NCI-H2107 treated with DMSO at 0.1 percent for 48 hours (cell line): ENCODE measurements around the gene SUPT4H1.

ENCODE experiments used
- DNase-seq: peaks from one replicate; lab custom pipeline; 2025; ENCODE audit not compliant: unreplicated experiment; lab: John Stamatoyannopoulos, UW

The SUPT4H1 gene

DNA sequence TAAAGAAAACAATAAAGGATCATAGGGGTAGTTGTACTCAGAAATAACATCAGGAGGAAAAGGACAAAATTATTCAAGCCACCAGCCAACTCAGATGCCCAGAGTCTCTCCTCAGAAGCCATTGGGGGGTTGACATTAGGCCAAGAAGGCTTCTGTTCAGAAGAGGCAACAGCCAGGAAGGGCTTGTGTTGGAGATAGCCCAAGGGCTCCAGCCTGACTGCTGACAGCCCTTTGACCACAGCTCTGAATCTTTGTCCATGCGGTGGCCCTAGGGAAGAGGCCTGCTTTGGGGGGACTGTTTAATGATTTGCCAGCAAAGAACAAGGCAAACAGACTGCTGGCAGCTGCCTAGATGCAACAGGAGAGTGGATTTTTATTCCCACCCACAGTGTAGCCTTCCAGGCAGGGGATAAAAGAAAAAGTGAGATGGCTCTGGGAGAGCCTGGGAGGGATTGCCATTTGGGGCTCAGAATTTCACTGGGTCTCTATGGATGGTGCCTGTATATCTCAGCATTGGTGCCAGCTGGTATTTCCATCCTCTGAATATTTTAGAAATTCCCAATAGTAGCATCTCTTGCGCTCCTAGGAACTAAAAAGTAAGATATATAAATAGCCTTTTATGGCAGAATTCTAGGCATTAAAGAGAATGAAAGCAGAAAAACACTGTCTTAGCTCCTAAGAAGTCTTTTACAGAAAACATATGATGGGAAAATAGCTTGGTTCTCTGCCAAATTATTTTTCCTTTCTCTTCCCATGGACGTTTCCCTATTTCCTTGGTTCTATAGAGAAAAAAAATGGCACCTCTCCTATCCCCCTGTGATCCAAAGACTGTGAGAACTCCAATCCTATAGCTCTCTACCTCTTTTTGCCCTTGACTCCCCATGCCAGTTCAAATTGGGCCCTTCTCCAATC, 29.4 kb upstream of the SUPT4H1 start:
- no peak for DNase-seq

DNA sequence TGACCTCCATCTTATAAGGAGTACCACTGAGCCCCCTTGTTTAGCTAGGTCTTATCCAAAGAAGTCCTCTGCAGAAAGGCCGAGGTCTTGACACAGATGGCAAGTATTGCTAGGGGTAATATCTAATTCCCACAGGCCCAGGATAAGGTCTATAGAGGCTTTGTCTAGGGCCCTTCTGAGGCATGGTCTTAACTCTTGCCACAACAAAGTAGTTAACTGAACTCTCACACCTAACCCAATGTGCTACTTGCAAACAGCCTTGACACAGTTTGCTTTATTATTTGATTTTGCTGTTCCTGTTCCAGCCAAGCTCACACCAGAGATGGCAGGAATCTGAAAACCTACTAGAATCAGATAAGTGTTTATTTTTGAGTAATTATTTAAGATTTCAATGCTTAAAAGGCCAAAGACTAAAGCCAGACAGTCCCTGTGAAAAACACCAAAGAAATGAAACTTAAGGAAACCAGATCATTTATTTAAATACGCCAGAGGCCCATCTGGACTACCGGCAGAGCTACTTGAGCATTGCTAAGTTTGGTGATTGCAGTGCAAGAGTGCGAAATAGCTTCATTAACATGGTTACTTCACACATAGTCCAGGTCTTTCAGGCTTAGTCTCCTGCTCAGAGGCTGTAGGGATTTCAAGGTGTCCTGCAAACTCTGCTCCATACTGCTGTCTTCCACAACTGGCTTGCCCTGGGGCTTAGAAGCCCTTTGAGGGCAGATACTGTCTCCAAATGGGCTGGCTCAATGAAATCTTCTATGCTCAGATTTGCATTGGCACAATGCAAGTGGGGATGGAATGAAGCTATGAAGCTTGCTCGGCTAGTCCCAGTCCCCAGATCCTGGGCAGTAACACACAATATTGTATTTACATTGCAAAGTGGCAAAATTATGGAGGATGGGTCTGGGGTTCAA, 28.5 kb upstream of the SUPT4H1 start:
- no peak for DNase-seq

DNA sequence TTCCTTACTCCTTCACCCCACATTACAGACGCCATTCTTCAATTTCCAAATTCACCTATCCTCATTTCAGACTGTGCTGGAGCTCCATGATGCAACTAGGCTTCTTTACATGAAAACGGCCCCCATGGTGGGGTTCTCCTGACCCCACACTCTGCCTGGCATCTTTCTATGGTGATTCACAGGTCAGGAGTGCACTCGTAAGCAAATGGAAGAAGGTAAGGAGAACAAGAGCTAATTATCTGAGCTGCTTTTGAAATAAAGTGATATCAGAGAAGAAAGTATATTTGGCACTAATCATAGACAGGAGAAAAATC, 27.5 kb upstream of the SUPT4H1 start:
- no peak for DNase-seq

DNA sequence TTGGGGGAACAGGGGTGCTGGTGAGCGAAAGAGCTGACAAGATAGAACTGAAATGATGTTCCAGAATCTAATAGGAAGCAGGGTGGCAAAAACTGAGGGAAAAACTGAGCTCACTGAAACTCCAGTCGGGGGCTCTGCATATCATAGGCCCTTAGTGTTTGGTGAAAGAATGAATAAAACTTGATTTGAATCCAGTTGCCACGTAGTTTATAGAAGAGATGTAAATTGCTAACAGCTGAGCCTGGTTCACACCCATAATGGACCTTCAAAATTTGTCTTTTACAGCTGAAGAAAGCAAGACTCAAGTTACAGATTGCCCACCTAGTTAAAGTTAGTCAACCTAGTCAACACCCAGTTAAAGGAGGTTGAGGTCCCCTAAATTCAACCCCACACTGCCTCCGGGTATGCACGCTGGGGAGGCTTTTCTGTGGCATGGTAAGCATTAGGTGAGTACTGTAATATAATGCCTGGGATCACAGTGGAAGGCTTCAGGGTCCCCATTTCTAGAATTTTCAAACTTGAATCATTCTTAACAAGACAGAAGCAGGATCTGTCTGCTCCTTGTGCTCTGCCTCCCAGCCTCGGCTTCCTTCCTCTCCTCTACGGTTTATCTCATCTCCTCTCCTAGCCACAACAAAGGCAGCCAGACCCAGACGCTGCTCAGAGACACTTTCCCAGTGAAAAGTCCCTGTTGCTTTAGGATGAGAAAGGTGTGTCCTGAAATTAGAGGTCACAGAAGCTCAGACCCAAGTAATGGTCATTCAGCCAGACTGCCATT, 26.9 kb upstream of the SUPT4H1 start:
- DNase-seq, result no peak

DNA sequence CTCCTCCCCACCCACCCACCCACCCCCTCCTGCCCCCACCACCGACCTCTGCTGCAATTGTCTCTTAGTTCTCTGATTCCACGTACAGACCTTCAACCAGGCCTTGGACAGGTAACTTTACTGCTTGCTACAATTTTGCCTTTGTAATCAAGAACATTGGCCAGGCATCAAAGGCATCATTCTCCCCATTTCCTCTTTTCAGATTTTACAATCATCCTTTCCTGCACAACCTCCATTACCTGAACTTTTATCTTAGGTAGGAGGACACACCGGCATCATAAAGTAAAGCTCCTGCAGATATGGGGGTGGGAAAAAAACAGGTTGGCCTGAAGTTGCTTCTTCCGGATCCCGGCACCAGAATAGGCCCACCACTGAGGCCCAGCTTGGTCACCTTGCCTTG, 25.7 kb upstream of the SUPT4H1 start:
- DNase-seq, result no peak

DNA sequence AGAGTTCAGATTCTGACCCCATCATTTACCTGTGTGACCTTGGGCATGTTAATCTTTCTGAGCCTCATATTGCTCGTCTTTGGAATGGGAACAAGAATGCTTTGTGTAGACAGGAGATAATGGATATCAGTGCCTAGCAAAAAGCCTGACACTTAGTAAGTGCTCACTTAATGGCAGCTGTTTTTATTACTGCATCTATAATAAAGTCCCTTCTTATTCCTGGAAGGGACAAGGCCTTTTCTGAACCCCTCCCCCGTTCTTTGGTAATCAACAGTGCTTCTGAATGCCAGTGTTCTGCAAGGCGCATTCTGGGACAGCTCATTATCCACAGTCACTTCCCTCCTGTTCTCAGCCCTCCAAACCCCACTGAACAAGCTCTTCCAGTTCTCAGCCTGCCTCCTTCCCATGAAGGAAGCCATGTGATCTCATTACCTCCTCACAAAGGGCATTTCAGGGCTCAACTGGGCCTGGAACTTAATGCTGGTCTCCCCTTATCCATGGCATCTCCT, 25.1 kb upstream of the SUPT4H1 start:
- no peak for DNase-seq

DNA sequence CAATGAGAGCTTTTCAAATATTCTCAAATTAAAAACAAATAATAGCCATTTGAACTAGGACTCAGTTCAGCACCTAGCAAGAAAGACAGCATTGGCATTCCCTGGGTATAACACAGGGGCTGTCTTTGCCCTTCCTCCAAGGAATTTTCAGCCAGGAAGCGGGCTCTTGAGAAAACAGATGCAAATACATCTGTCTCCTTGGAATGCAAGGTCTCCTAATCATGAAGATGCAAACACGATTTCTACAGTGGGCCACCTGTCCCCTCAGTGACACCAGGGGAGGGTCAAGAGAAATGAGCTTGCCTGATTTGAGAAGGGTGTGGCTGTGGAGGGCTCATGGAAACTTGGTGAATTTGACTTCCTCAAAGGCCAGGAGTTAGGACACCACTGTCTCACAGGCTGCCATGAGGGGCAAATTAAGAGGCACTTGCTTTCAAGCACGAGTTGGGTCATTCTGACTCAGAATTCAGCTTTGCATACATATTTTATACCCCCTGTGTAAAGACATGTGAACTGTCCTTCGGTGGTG, 24.5 kb upstream of the SUPT4H1 start:
- DNase-seq, result no peak

DNA sequence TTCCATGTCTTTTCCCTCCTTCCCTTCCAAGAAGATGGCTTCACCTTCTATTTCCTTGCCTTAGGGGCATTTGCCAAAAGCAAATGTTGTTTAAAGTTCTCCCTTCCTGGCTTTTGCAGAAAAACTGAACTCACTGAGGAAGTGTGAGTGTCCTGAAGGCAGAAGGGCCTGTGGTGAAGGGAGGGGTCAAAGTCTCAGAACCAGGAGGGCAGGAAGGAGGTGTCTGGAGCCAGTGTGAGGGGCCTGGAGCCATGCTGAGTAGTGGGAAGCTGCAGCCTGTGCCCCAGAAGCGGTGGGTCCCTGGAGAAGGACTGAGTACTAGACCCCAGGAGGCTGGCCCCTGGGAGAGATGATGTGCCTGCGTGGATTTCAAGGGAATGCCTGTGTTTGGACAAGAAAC, 23.8 kb upstream of the SUPT4H1 start:
- DNase-seq, result no peak

DNA sequence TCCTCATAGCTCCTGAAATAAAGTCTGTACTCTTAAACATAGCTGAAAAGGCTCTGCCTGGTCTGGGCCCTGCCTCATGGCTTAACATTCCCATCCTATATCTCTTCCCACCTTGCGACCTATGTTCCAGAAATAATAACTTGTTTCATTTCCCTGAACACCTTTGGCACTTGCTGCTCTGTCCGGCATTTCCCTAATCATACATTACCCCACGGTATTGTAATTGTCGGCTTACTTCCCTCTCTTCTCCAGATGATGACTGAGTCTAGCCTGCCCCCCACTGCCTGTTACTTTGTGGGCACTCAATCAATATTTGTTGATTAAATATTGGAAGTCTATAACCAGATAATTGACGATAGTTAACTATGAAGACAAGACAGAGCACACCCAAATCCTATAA, 23.3 kb upstream of the SUPT4H1 start:
- no peak for DNase-seq

DNA sequence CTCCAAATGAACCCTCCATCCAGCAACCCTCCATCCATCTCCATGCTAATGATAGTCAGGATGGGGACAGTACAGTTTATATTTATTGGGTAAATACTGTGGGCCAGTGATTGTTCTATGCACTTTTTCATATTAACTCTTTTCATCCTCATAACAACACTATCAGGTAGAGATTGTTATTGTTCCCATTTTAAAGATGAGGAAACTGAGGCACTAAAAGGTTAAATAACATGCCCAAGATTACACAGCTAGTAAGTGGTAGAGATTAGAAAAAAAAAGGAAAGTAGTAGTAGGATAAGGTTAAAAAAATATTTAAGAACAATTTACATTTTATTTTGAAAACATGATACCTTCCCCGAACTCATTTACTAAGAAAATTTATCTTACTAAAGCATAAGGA, 21.9 kb upstream of the SUPT4H1 start:
- DNase-seq, result no peak

DNA sequence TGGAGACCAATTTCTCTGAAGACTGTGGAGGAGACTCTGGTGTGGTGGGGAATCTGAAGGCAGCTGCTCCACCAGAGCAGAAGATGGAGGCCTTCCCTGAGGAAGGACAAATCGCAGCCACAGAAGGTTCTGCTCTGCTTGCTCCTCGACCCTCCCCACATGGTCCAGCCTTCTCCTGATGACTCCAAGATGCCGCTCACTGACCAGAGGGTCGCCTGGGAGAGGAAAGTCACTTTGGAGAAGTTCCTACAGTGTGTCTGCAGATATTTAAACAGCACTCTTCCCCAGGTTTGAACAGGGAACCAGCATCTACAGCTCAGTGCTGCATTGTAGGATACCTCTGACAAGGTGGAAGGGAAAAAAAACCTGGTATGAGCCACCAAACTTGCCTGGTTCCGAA, 21.0 kb upstream of the SUPT4H1 start:
- no peak for DNase-seq

DNA sequence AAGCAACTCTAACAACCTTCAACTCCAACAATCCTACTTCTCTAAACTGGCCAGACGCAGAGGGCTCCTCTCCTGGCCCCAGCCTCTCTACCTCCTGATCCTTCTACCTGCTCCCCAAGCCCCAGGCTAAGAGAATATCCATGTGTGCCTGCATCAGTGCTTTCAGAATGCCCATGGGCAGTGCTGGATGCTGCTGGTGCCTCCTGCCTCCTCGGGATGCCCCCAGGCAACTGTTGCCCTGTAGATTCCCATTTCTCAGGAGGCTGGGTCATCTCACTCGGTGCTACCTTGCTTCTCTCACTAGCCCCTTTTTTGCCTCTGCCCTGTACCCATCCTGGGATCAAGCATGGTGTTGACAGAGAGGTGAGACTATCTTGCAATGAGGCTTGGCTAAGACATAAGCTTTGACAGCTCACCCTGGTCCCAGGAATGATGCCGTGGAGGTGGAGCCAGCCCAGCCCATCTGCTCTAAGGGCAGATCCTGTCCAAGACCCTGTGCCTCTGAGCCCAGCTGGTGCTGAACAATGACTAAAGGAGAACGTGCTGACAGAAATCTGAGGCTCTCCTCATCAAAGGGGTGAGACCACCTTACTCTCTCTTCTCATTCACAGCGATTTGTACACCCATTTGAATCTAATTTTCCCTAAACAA, 19.4 kb upstream of the SUPT4H1 start:
- DNase-seq, result no peak

DNA sequence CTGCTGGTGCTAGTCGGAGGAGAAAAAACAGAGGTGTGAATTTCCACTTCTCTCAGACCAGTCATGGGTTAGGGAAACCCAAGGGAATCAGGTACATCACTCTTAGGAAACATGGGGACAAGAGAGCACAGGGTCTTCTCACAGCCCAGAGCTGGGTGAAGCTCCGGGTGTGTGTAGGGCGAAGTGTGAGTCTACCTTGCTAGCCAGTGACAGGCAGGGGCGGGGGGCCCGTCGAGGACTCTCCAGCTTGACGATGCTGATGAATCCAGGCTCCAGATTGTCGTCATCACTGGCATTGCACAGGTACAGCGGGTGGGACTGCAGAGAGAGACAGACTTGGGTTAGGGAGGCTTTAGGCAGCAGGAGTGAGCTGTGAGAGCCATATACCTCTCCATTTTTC, 18.7 kb upstream of the SUPT4H1 start:
- no peak for DNase-seq

DNA sequence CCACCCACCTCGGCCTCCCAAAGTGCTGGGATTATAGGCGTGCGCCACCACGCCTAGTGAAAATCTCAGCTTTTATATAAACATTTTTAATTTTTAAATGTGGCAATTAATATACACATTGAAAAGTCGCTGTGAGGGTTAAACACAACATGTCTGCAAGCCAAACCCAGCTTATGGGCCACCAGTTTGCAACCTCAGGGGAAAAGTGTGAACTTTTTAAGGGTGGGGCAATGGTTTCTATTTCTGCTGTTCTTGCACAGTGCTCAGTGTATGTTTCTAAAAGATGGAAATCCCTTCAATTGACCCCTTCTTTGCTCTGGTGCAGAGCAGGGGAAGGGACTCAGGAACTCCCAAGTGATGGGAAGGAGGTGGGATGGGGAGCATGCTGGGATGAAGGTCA, 18.3 kb upstream of the SUPT4H1 start:
- no peak for DNase-seq

DNA sequence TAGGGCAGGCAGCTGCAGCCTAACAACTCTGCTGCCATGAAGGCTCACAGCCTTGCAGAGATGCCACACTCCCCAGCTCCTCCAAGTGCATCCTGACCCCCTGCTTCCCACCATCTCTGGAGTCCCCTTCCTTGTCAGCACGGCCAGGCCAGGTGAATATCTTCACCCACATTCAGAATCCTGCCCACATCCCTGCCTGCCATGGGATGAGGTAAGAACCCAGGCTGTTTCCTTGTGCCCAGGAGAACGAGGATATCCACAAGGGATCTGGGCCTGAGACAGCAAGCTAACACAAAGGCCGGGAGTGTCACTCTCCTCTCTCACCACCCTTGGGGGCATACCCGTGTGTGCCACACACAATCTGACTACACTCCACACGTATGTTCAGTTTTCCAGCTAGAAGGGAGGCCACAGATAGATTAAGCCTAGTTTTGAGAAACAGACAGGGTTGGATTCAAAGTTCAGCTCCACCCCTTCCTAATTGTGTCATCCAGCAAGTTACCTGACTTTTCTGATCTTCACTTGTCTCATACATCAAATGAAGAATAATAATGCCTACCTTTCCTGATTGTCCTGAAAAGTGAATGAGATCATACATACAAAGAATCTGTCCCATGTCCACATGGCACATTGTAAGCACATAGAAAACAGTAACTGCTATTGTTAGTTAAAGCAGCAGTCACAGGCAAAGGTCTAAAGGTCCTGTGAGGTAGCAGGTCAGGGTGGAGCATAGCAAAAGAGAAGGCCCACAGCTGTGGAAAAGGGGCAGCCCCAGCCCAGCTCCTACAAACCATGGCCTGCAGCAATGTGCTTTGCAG, 17.4 kb upstream of the SUPT4H1 start:
- no peak for DNase-seq

DNA sequence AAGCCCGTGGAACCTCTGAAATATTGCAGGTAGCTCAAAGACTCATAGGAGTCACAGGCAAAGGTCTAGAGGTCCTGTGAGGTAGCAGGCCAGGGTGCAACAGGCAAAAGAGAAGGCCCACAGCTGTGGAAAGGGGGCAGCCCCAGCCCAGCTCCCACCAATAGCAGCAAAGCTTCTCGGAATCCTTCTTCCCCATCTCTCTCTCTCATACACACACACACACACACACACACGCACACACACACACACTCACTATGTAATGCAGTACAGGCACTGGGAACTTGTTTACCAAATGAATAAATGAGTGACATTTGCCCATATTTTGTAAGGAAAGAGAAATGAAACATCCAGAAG, 16.8 kb upstream of the SUPT4H1 start:
- no peak for DNase-seq

DNA sequence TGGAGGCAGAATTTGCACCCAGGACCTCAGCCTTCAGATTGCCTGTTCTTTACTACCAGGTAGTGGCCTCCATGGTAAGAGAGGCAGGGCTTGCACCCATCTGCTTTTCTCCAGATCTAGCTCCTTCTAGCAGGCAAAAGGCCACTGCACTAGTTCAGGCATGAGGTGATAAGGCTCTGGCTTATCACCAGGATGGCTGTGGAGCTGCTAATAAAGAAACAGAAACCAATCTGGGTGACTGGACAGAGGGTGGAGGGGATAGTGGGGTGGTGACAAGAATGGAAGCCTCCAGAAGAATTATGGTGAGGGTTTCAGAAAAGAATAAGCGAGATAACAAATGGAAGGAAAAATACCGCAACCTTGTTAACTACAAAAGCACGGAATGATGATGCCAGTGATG, 15.5 kb upstream of the SUPT4H1 start:
- DNase-seq, result no peak

DNA sequence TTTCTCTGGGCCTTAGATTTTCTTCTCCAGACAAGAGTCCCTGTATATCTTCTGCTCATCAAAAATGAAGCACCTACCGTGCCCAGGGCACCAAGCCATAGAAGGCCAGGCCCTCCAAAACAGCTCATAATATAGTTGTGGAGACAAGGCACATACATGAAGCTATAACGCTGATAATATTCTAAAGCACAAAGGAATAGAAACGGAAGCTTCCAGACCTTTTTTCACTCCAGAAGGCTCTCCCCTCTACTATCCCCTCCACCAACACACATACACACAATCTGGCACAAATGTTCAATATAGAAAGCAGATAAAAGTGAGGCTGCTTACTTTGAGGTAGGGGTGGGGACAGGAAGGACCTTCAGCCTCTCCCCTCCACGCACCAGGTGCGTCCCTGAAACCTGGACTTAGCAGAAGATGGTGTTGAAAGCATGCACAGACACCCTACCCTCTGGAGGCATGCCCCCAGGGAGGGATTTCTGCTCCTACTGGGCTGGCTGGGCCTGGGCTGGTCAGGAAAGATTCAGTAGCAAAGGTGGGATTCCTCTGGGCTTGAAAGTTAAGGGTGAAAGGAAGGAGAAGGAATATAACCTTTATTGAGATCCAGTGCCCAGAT, 14.1 kb upstream of the SUPT4H1 start:
- DNase-seq, result no peak
